Measurements from ENCODE around the gene SH3RF3. TPM values are rescaled to one million over a fixed set of nuclear protein-coding genes. Genes with fewer than 3 reads are reported as not detected.

The SH3RF3 gene
- total RNA-seq, 2 donors from 2014 or later = 8.0 to 8.8 TPM

- no peak for TF ChIP-seq CTCF (IDR thresholded peaks at IDR 0.05)
- no peaks in the 10 kb centered on the region for H3K36me3 ChIP-seq
- no peaks in the 10 kb centered on the region for H3K9me3 ChIP-seq
- H3K27me3 ChIP-seq = no peaks in the 10 kb centered on the region
- no peak for DNase-seq (ENCODE audit: low spot score)
- H3K27ac ChIP-seq = no peak overlapping the region
- no peaks in the 10 kb centered on the region for H3K4me1 ChIP-seq
- no peak overlapping the region for H3K4me3 ChIP-seq
Measured at GRCh38 chr2:109508556-109508955, 379.6 kb downstream of the SH3RF3 start.

GRCh38 chr2:109510136-109511028, 381.4 kb downstream of the SH3RF3 start:
- Histone ChIP-seq H3K27ac (no peak overlapping the region), H3K9me3 (no peaks in the 10 kb centered on the region), H3K4me1 (peaks cover 0 to 6% of the 10 kb centered on the region in 2 donors), H3K4me3 (no peak overlapping the region), H3K27me3 (no peaks in the 10 kb centered on the region), H3K36me3 (no peaks in the 10 kb centered on the region)
- DNase-seq (ENCODE audit: low spot score) = peak; percentile 86
- peak; percentile 80 to 96 for TF ChIP-seq CTCF (IDR thresholded peaks at IDR 0.05)

DNA sequence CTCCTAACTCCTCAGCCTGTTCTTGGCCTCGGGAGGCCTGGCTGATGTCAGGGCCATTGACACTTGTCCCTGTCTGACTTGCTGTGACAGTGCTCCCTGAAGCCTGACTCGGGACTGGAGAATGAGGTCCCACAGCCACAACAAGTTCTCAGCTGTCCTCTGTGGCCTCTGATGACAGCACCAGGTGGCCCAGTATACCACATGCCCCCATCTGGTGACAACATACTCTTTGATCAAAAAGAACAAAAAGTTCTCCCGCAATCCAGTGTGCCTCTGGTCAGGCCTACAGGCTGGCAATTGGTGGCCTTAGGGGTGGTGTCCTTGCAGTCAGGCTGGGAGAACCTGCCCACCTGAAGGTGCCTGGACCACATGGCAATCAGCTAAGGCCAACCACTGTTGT, 382.2 kb downstream of the SH3RF3 start:
- DNase-seq (ENCODE audit: low spot score) = no peak
- H3K4me3 ChIP-seq = no peak overlapping the region
- no peaks in the 10 kb centered on the region for H3K36me3 ChIP-seq
- H3K27me3 ChIP-seq = no peaks in the 10 kb centered on the region
- no peak overlapping the region for H3K27ac ChIP-seq
- no peaks in the 10 kb centered on the region for H3K9me3 ChIP-seq
- TF ChIP-seq CTCF (IDR thresholded peaks at IDR 0.05) = no peak
- peaks cover 0 to 6% of the 10 kb centered on the region in 2 donors for H3K4me1 ChIP-seq

DNA sequence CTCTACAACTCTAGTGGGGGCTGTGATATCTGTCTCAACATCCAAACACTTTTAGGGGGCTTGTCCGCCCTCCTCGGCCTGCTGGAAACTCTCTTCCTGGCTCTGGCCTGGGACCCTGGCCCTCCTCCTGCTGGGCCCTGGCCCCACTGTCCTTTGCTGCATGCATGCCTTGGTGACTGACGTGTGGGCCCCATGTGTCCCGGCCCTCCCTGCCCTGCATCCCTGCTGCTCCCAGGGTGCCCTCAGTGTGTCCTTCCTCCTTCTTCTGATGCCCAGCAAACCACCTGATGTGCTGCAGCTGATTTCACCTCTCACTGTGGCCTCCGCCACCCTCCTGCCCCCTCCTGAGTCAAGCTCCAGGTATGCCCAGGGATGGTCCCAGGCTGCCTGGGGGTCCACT, 383.1 kb downstream of the SH3RF3 start:
- H3K4me3 ChIP-seq = no peak overlapping the region
- H3K36me3 ChIP-seq = no peaks in the 10 kb centered on the region
- no peak overlapping the region for H3K27ac ChIP-seq
- DNase-seq (ENCODE audit: low spot score) = no peak
- no peaks in the 10 kb centered on the region for H3K27me3 ChIP-seq
- peaks cover 0 to 6% of the 10 kb centered on the region in 2 donors for H3K4me1 ChIP-seq
- TF ChIP-seq CTCF (IDR thresholded peaks at IDR 0.05) = no peak
- H3K9me3 ChIP-seq = no peaks in the 10 kb centered on the region

DNA sequence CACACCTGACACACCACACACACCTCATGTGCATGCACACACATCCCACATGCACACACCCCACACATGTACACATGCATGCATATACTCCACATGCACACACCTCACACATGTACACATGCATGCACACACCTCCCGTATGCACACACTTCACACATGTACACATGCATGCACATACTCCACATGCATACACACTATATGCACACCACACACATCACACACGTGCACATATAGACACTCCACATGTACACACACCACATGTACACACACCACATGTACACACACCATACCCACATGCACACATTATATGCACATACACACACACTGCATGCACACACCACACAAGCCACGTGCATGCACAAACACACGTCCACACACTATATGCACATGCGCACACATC, 384.2 kb downstream of the SH3RF3 start:
- no peaks in the 10 kb centered on the region for H3K36me3 ChIP-seq
- H3K4me3 ChIP-seq = no peak overlapping the region
- no peak for TF ChIP-seq CTCF (IDR thresholded peaks at IDR 0.05)
- peaks cover 0 to 6% of the 10 kb centered on the region in 2 donors for H3K4me1 ChIP-seq
- H3K27me3 ChIP-seq = no peaks in the 10 kb centered on the region
- no peak for DNase-seq (ENCODE audit: low spot score)
- H3K9me3 ChIP-seq = no peaks in the 10 kb centered on the region
- no peak overlapping the region for H3K27ac ChIP-seq
